Natural killer cell (primary cell): Measurements from ENCODE around the gene C17orf100. TPM values are rescaled to one million over a fixed set of nuclear protein-coding genes. Genes with fewer than 3 reads are reported as not detected.
"Not testable (repeated sequence)": the region's sequence is repeated elsewhere in the genome, so short reads cannot be mapped to it uniquely, and the experiment has no call there.

Source experiments
- ATAC-seq, 3 donors: fragments of 150-1000 bp in 2 of 3; fragments of 200-7000 bp in 1 of 3; cut with Tn5 transposase; 1 replicate in 1 of 3; 2 replicates in 2 of 3; pipeline ENCODE4 v1.10.0; 2021; ENCODE audit warnings: mild to moderate bottlenecking in 2 of 3, moderate library complexity in 2 of 3
- DNase-seq, 2 donors: peaks; one replicate each; pipeline versions ENCODE4 v3.0.0 to v3.0.0-alpha.2; 2013 to 2021; ENCODE audit warnings: mixed read lengths in 1 of 2
- H3K27ac ChIP-seq: one replicate; pipeline ENCODE4 v1.5.1; 2013; ENCODE audit warnings: mild to moderate bottlenecking, low read length
- H3K27me3 ChIP-seq: one replicate; pipeline ENCODE4 v1.6.1; 2013; ENCODE audit warnings: low read length; ENCODE audit not compliant: control insufficient read depth, insufficient read depth
- H3K36me3 ChIP-seq: one replicate; pipeline ENCODE4 v1.6.1; 2013; ENCODE audit warnings: low read length; ENCODE audit not compliant: control insufficient read depth, insufficient read depth
- H3K4me1 ChIP-seq: one replicate; pipeline ENCODE4 v1.6.1; 2013; ENCODE audit warnings: low read length; ENCODE audit not compliant: control insufficient read depth, insufficient read depth
- H3K4me3 ChIP-seq: one replicate; pipeline ENCODE4 v1.5.1; 2013; ENCODE audit warnings: low read length
- H3K9me3 ChIP-seq: one replicate; pipeline ENCODE4 v1.6.1; 2013; ENCODE audit warnings: low read length; ENCODE audit not compliant: control insufficient read depth, insufficient read depth
- H3K27ac Mint-ChIP-seq, 2 donors: one replicate each; pipeline ENCODE4 v1.8.0; 2022; ENCODE audit warnings: mild to moderate bottlenecking in 2 of 2, mixed read lengths in 2 of 2, moderate library complexity in 1 of 2
- H3K27me3 Mint-ChIP-seq, 2 donors: one replicate each; pipeline ENCODE4 v1.8.0; 2022; ENCODE audit warnings: low read depth in 2 of 2, mixed read lengths in 2 of 2
- H3K36me3 Mint-ChIP-seq: one replicate; pipeline ENCODE4 v1.8.0; 2022; ENCODE audit warnings: mixed read lengths
- H3K4me1 Mint-ChIP-seq, 2 donors: one replicate each; pipeline ENCODE4 v1.8.0; 2022; ENCODE audit warnings: mixed read lengths in 2 of 2
- H3K4me3 Mint-ChIP-seq: one replicate; pipeline ENCODE4 v1.8.0; 2022; ENCODE audit warnings: mild to moderate bottlenecking, moderate library complexity, mixed read lengths
- H3K9me3 Mint-ChIP-seq, 2 donors: one replicate each; pipeline ENCODE4 v1.8.0; 2022; ENCODE audit warnings: mixed read lengths in 2 of 2
- CTCF ChIP-seq: fragments of 200-600 bp; IDR thresholded peaks from one replicate; pipeline ENCODE4 v1.8.0; 2022; ENCODE audit warnings: antibody characterized with exemption
- WGBS: methylation state at CpG from one replicate; pipeline ENCODE4 v1.1.7; 2013; ENCODE audit warnings: missing lambda C conversion rate; ENCODE audit not compliant: insufficient coverage; 5-methylcytosine and 5-hydroxymethylcytosine counted together
- intact Hi-C: fragments of 100-400 bp; cut with micrococcal nuclease; formaldehyde crosslinking; loops from one replicate; pipeline ENCODE4 v1.14.2; 2022
- total RNA-seq, 4 donors: library from RNA; stranded (reverse); fragments of 120-200 nt in 1 of 4; gene quantifications; one replicate each; pipeline versions ENCODE4 v1.2.3 to v1.2.4, GENCODE V29; 2013 to 2022

The C17orf100 gene
- total RNA-seq, 3 donors from 2014 or later (not counting 1 experiment from before 2014, with no cell fraction given) = 0.68 to 0.87 (median 0.82) TPM

- Mint-ChIP-seq H3K27ac (no peak overlapping the region), H3K36me3 (no peaks in the 10 kb centered on the region), H3K9me3 (no peaks in the 10 kb centered on the region), H3K4me1 (no peaks in the 10 kb centered on the region), H3K27me3 (peaks cover 29 to 43% of the 10 kb centered on the region in 2 donors), H3K4me3 (no peak overlapping the region)
- intact Hi-C loops = no loop called here
- Histone ChIP-seq H3K36me3 (no peaks in the 10 kb centered on the region), H3K9me3 (no peaks in the 10 kb centered on the region), H3K4me1 (no peaks in the 10 kb centered on the region), H3K27me3 (no peaks in the 10 kb centered on the region), H3K4me3 (no peak overlapping the region), H3K27ac (no peak overlapping the region)
- ATAC-seq = no peak
- DNase-seq = no peak
- TF ChIP-seq CTCF = no peak
- WGBS = 88% methylated on average over 4 of the region's 4 CpGs
These were observed 34.5 kb downstream of the C17orf100 start for GRCh38 chr17:6686026-6686425.

DNA sequence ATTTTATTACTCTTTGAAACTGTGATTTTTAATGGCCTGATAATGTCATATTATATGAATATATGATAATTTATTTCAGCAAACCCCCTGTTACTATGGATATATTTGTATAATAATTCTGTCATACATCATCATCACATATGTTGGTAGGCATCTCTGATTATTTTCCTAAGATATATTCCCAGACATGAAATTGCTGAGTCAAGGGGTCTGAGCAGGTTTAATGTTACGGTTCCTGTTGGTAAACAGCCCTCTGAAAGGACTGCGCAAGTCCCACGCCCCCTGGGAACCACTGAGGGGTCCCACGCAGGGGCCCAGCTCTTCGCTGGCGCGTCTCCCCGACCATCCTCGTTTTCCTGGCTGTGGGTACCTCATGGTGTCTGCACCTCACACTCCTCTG lies 37.4 kb downstream of the C17orf100 start:
- no peak for TF ChIP-seq CTCF
- no peaks in the 10 kb centered on the region for H3K36me3 ChIP-seq
- whole genome bisulfite sequencing = 91% methylated on average over 9 of the region's 9 CpGs
- Mint-ChIP-seq H3K27ac (no peak overlapping the region), H3K4me1 (no peaks in the 10 kb centered on the region), H3K36me3 (no peaks in the 10 kb centered on the region), H3K27me3 (peaks cover 23 to 29% of the 10 kb centered on the region in 2 donors), H3K4me3 (no peak overlapping the region), H3K9me3 (no peaks in the 10 kb centered on the region)
- H3K27ac ChIP-seq = no peak overlapping the region
- DNase-seq (no peak), ATAC-seq (no peak)
- H3K27me3 ChIP-seq = no peaks in the 10 kb centered on the region
- intact Hi-C loops = no loop called here
- no peak overlapping the region for H3K4me3 ChIP-seq
- H3K9me3 ChIP-seq = no peaks in the 10 kb centered on the region
- no peaks in the 10 kb centered on the region for H3K4me1 ChIP-seq

GRCh38 chr17:6690641-6691040 lies 39.1 kb downstream of the C17orf100 start:
- Histone ChIP-seq H3K4me3 (no peak overlapping the region), H3K27me3 (no peaks in the 10 kb centered on the region), H3K4me1 (no peaks in the 10 kb centered on the region), H3K9me3 (no peaks in the 10 kb centered on the region), H3K27ac (no peak overlapping the region), H3K36me3 (no peaks in the 10 kb centered on the region)
- intact Hi-C loops = no loop called here
- no peak for TF ChIP-seq CTCF
- no peaks in the 10 kb centered on the region for H3K9me3 Mint-ChIP-seq
- 88% methylated on average over 11 of the region's 11 CpGs for WGBS
- no peak for DNase-seq
- no peaks in the 10 kb centered on the region for H3K36me3 Mint-ChIP-seq
- peaks cover 22 to 30% of the 10 kb centered on the region in 2 donors for H3K27me3 Mint-ChIP-seq
- no peaks in the 10 kb centered on the region for H3K4me1 Mint-ChIP-seq
- no peak overlapping the region for H3K4me3 Mint-ChIP-seq
- no peak for ATAC-seq
- no peak overlapping the region for H3K27ac Mint-ChIP-seq

DNA sequence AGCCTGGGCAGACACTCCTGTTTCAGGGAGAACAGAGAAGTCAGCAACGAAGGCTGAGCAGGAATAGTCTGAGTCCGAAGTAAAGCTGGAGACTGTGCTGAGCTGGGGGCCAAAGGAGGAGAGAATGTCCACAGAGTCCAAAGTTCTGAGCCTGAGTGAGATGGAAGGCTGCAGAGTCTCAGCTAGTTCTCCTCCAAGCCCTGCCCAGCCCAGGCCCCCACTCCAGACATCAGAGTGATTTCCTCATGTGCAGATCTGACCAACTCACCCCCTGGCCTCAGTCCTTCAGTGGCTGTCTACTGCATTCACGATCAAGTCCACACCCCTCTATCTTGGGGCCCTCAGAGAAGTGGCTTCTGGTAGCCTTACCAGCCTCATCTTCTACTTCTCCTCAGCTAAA lies 40.0 kb downstream of the C17orf100 start:
- Histone ChIP-seq H3K4me3 (no peak overlapping the region), H3K9me3 (no peaks in the 10 kb centered on the region), H3K36me3 (no peaks in the 10 kb centered on the region), H3K27ac (no peak overlapping the region), H3K27me3 (no peaks in the 10 kb centered on the region), H3K4me1 (no peaks in the 10 kb centered on the region)
- intact Hi-C loops = no loop called here
- H3K27ac Mint-ChIP-seq = no peak overlapping the region
- 85% methylated on average over 3 of the region's 3 CpGs for WGBS
- no peaks in the 10 kb centered on the region for H3K36me3 Mint-ChIP-seq
- no peak overlapping the region for H3K4me3 Mint-ChIP-seq
- DNase-seq = no peak
- TF ChIP-seq CTCF = no peak
- no peak for ATAC-seq
- no peaks in the 10 kb centered on the region for H3K9me3 Mint-ChIP-seq
- H3K27me3 Mint-ChIP-seq = peaks cover 16 to 26% of the 10 kb centered on the region in 2 donors
- H3K4me1 Mint-ChIP-seq = no peaks in the 10 kb centered on the region

GRCh38 chr17:6691958-6692357 lies 40.4 kb downstream of the C17orf100 start:
- 65% methylated on average over 6 of the region's 6 CpGs for WGBS
- H3K4me1 ChIP-seq, intact Hi-C loops, DNase-seq, H3K27ac Mint-ChIP-seq, H3K27me3 ChIP-seq, H3K4me3 Mint-ChIP-seq, H3K4me1 Mint-ChIP-seq, ATAC-seq, H3K27ac ChIP-seq, H3K9me3 ChIP-seq, H3K36me3 Mint-ChIP-seq, H3K36me3 ChIP-seq, H3K4me3 ChIP-seq, H3K9me3 Mint-ChIP-seq: not testable (repeated sequence)
- peaks cover 12 to 22% of the 10 kb centered on the region in 2 donors for H3K27me3 Mint-ChIP-seq
